GM19240 (cell line): ENCODE measurements around the gene UBE2E2.

Experiments
- DNase-seq: peaks from one replicate; pipeline ENCODE4 v3.0.0; 2011; ENCODE audit warnings: low spot score; ENCODE audit not compliant: insufficient read length

Gene UBE2E2

DNA sequence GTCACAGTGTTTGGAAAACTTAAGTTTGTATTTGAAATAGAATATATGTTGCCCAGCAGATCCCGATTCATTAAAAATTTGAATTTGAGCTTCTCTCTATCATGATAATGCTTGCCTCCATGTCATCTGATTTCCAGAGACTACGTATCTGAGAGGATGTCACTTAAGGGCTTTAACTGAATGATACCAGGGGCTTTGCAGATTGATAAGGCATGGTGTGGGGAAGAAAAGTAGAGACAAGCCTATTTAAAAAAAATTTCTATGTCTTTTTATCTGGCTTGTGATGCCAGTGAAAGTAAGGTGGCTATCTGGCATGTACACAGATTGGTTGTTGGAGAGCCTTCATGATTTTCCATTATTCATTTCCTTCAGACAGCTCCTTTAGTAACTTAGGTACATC is 72.7 kb downstream of the UBE2E2 start:
- no peak for DNase-seq

DNA sequence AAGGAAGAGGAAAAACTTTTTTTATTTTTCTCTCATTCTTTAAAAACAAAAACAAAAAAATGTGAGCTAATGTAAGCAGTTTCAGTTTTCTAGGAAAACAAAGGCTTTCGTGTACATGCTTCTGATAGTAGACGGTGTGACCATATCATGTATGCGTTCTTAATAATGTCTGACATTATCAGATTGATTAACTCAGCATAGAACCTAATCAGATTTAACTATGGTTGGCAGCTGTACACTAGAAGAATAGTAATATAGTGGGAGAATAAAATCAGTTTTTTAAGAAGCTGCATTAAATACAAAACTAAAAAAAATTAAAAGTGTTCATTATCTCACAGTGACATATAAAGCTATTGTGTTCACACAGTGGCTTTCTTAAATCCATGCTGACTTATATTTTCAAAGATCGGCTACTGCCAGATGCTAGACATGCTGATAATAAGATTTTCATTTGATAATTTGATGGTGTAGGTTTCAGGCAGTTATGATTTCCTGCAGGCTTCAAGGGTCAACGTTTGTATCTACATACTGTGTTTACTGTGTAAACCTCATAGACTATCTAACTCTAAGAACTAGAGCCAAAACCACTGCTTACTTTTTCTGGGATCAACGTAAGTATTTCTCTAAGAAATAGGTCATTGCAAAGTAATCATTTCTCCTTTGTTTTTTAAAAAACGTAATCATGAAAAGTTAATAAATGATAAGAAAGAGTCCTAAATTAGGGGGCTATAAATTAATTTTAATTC is 74.0 kb downstream of the UBE2E2 start:
- DNase-seq: no peak

DNA sequence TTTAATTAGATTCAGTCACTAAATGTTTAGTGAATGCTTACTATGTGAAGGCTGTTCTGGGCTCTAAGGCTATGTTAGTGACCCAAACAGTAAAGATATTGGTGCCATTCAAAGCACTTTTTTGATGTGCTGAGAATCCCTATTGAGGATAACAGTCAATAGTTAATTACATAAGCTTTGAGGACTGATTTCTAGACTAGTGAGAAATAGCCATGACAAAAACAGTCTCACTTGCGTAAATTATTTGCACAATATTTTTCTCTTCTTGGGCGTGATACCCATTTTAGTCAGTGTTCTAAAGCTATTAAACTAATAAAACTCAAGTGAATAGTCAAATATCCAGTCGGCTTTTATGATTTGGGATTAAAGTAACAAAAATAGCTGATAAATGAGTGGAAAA is 74.6 kb downstream of the UBE2E2 start:
- no peak for DNase-seq

DNA sequence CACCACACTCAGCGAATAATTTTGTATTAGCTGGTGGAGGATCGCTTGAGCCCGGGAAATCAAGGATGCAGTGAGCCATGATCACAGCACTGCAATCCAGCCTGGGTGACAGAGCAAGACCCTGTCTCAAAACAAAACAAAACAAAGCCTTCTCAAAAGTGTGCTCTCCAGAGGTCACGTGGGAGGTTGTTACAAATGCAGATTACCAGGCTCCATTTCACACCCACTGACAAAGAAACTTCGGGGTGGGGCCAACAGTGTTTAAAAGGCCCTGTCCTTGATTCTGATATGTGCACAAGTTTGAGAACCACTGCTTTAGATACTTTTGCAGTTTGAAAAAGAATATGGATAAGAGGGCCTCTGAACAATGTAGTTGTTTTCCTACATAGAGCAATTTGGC is 80.5 kb downstream of the UBE2E2 start:
- DNase-seq: no peak

DNA sequence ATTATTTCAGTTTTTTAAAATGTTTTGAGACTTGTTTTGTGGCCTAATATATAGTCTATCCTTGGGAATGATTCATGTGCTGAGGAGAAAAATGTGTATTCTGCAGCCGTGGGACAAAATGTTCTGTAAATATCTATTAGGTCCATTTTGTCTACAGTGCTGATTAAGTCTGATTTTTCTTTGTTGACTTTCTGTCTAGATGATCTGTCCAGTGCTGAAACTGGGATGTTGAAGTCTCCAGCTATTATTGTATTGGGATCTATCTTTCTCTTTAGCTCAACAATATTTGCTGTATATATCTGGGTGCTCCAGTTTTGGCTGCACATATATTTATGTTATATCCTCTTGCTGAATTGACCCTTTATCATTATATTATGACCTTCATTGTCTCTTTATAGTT is 85.2 kb downstream of the UBE2E2 start:
- DNase-seq: no peak

DNA sequence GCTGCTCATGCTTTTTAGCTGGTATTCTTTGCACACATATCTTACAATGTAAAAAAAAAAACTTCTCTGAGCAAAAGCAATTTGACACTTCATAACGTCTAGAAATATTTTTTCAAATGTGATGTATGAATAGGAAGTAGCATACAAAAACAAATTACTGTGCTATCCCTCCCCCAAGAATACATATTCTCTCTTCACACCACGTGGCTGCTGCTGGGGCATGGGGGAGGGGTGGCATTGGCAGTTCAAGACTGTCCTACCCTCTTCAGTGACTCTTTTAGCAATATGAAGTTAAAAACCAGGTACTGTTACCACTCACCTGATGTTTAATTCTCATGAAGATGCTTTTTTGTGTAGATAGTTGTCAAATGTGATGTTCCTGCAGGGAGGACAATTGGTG is 85.6 kb downstream of the UBE2E2 start:
- DNase-seq: no peak

DNA sequence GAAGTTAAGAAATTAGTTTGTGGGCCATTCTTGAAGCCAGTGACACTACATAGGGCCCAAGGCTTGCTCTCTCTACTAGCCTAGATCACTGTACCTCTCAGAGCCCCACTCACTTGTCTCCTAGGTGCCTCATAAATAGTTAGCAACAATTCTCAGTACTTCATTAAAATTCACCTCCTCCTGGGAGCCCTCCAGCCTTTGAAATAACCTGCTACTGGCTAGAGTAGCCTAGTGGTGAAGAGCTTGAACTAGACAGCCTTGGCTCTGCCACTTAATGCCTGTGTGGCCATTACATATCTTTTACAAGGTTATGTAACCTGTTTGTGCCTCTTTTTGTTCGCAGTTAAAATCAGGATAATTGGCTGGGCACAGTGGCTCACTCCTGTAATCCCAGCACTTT is 89.3 kb downstream of the UBE2E2 start:
- DNase-seq: no peak

DNA sequence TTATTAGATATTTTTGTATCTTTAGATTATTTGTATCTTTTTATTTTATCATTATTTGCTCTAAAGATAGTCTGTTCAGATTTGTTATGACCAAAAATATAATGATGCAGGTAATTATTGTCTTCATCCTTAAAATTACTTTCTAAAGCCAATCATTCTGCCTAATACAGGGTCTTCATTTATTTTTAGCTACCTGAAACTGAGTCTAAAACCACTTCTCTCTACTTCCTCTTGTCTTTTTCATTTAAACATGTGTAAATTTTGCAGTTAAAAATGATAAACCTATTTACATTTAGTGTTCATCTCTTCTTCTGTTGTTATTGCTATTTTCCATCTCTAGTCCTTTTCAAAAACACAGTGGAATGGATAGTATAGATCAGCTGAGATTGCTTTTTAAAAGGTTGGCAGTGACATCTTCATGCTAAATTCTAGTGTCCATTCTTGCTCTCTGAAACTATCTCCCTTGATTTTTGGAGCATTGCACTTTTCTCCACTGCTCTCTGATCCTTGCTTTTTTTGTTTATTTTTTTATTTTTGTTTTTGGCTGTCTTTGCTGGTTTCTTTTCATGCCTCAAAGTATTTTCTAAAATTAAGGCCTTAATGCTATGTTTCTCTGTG is 91.8 kb downstream of the UBE2E2 start:
- DNase-seq: no peak

DNA sequence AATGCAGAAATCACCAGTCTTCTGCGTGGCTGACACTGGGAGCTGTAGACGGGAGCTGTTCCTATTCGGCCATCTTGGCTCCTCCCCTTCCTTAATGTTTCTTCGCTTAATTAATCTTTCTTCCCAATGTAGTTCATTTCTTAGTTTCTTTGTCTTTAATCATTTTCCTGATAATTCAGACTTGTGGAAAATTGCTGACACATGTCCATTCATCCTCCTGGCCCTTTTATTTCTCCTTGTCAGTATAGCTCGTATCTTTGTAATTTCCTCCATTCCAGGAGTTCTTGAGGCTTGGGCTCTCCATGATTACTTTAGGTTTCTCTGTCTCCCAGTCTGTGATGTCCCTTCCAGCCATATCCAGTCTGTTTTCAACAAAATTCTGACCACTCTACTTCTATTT is 98.7 kb downstream of the UBE2E2 start:
- no peak for DNase-seq

DNA sequence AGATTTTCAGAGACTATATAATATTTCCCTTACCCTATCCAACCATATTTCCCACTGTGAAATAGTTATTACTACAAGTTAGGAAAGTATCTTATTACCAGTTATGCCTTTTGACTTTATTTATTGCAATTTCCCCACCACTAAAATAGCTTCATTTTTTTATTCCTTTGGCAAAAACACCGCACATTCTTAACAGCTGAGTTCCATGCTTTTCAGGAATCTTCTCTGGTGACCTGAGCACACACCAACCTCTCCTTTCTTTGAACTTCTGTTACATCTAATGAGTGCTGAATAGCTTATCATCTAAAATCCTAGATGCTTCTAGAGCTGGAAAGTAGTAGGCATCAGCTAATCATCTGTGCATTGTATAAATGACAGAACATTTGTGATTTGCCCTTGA is 99.1 kb downstream of the UBE2E2 start:
- DNase-seq: no peak

DNA sequence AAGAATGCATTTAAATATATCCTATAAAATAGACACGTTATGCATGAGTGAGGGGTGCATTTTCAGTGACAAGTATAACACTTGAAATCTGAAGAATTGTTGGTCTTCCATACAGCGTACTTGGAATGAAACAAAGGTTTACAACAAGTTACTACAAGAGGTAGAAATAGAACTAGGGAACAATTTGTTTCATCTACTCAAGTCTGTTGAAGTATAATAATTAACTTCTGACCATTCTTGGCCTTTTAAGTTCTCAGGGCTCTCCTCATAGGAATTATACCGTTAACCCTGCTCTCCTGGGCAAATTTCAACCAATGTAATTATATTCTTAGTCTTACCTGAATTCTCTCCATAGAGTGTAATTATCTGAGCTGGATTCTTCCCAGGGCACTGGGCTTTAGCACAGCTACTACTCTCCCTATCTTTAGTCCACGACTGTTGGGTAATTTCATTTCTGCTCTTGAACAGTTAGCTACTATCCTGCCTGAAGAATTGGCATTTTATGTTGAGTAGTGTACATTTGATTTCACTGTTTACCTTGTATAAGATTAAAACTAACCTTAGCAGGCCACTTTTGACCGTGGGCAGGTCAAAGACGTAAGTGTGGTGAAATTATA is 100.6 kb downstream of the UBE2E2 start:
- no peak for DNase-seq

DNA sequence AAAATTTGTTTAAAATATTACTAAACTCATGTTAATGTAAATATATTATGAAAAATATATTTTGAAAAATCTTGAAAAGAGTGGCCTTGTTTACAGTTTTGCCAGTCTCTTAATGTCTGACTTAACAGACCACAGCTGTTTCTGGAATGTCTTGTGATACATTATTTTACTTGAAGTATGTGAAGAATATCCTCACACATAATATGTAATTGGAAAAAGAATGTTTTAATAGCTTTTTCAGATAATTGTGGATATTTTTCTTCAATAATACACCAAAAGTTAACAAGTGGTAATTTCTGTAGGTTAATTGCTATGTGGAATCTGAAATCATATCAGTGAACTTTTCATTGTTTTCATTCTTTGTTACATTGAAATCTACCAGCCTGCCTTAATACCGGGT is 101.3 kb downstream of the UBE2E2 start:
- DNase-seq: no peak

DNA sequence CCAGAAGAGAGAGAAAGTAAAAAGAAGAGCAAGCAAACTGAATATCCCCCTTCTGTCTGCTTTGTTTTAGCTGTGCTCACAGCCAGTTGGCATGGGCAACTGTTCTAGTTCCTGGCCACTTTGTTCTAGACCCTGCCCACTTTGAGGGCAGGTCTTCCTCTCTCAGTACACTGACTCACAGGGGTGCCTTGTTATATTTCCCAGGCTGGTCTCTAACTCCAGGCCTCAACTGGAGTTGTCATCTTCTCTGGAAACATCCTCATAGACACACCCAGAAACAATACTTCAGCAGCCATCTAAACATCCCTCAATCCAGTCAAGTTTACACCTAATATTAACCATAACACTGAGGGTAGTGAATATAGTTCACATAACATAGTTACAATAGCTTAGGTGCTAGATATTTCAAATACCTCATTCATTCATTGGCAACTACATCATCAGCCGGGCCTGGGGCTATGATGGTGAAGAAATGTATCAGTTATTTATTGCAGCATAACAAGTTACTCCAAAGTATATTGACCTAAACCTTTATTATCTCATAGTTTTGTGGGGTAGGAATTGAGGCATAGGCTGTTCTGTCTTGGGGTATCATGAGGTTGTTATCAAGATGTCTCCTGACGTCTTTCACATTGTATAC is 106.0 kb downstream of the UBE2E2 start:
- no peak for DNase-seq

DNA sequence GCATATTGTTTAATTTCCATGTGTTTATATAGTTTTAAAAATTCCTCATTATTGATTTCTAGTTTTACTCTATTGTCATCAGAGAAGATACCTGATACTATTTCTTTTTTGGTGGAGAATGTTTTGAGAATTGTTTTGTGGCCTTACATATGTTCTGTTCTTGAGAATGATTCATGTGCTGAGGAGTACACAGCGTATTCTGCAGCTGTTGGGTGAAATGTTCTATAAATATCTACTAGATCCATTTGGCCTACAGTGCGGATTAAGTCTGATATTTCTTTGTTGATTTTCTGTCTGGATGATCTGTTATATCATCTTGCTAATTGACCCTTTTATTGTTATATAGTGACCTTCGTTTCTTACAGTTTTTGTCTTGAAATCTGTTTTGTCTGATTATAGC is 109.7 kb downstream of the UBE2E2 start:
- no peak for DNase-seq

DNA sequence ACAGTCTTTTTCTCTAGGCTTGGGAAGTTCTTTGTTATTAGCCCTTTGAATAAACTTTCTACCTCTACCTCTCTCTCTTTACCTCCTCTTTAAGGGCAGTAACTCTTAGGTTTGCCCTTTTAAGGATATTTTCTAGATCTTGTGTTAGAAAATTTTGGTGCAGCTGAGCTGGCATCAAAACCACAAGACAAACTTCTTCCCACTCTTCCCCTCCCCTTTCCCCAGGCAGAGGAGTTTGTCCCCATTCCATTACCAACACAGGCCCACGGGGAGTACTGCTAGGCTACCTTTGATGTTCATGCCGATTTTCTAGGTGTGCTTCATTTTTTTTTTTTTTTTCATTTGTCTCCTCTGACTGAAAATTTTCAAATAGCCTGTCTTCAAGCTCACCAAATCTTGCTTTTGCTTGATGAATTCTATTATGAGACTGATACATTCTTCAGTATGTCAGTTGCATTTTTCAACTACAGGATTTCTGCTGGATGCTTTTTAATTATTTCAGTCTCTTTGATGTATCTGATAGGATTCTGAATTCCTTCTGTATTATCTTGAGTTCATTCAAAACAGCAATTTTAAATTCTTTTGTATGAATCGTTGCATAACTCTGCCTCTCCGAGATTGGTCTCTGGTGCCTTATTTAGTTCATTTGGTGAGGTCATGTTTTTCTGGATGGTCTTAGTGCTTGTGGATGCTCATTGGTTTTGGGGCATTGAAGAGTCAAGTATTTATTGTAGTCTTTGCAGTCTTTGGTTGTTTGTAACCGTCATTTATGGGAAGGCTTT is 112.0 kb downstream of the UBE2E2 start:
- no peak for DNase-seq

DNA sequence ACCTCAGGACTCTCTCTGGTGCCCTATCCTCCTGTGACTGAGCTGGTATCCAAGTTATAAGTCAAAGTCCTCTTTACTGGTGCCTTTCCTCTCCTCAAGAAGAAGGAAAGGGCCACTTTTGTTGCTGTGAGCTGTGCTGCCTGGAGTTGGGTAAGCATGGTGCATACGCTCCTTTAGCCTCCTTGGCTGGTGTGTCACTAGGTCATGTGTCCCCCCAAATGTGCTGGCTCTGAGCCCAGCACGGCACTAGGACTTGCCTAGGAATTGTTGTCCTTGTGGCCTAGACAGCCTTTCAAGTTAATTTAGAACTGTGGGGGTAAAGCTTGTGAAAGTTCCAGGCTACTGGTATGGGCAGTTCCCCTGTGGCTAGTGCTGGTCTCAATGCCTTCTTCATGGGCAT is 113.8 kb downstream of the UBE2E2 start:
- DNase-seq: no peak

DNA sequence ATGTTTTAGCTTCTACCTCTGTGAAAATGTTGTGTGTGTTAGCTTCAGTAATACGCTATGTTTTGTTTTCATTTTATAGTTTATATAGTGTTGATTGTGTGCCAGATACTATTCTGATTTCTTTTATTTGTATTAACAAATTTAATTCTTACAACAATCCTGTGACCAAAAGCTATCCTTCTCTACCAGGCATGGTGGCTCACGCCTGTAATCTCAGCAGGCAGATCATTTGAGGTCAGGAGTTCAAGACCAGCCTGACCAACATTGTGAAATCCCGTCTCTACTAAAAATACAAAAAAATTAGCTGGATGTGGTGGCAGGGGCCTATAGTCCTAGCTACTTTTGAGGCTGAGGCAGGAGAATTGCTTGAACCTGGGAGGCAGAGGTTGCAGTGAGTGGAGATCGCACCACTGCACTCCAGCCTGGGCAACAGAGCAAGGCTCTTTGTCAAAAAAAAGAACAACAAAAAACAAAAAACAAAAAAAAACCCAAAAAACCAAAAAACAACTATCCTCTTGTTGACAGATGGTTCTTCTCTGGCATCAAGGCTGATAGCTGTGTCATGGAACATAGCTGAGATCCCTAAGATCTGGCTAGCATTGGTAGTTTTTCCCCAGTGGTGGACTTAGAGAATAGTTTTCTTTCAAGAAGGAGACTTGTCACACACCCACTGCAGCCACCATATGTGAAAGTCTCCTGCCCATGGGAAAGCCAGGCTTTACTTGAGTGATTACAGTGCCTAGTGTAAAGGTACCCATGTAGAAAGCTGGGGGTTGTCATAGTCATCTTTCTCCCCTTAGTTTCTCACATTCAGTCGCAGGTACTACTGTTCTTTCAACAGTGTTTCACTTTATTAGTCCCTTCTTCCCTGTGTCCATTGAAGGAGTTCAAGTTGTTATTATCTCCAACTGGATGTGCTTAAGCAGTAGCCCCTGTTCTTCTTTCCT is 116.5 kb downstream of the UBE2E2 start:
- no peak for DNase-seq

DNA sequence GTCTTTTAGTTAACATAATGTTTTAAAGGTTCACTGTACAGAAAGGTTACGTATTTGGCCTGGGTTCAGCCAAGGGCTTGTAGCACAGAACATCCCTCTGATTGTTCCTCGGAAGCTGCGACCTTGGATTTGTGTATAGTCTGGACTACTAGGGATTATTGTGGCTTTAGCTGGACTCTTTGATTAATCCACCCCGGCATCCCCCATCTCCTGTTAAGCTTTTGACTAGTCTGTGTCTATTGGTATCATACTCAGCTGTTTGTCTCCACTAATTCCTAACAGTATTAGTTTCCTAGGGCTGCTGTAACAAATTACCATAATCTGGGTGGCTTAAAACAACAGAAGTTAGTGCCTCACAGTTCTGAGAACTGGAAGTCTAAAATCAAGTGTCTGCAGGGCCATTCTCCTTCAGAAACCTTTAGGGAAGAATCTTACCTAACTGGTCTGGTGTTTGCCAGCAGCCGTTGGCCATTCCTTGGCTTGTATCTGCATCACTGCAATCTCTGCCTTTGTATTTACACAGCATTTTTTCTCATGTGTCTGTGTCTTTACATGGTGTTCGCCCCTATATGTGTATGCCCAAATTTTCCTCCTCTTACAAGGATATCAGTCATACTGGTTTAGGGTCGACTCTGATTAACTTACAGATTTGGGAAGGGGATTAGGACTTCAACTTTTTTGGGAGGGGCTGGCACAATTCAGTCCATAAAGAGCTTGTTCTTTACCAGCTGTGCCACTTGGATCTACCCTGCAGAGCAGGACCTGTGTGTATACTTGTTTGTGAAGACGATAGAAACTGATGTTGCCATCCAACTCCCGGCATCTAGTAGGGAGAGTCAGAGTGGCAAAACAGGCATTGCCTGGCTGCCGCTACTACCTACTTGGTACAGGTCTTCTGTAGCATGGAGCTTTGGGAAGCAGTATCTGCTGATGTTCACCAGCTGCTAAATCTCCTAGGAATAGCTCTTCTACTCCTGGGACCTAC is 117.8 kb downstream of the UBE2E2 start:
- DNase-seq: no peak

DNA sequence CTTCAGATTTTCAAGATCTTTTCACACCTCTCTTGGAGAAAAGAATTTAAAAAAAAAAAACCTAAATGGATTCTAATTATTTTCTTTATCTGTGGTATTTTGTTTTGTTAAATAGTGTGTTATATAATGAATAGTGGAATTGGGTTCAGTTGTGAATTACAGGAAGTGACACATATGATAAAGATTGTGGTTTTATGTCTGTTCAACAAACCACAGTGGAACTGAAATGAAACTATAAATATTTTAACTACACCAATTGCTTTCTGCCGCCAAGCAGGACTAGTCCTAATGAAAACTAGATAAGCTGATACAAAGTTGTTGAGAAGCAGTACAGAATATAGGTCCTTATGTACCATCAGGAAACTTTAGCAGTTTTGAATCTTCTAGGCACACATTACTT is 121.6 kb downstream of the UBE2E2 start:
- no peak for DNase-seq
